Measurements from ENCODE around the gene FPR3.

DNA sequence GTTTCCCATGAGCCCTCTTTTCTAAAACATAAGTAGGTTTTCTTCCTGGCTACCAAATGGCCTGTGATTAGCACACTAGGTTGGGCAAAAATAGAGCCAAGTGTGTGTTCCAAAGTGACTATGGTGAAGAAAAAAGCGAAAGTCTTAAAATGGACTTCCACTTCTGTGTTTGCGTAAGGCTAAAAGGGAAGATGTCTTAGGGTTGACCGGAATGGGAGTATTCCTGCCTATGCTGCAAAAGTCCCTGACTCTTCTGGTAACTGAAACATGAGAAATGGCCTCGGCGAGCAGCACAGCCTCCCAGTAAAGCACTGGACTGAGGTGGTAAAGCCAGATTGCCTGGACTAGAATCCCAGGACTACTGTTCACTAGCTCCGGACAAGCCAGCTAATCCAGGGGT lies 40.8 kb upstream of the FPR3 start:
- TF ChIP-seq, protein P1, sequence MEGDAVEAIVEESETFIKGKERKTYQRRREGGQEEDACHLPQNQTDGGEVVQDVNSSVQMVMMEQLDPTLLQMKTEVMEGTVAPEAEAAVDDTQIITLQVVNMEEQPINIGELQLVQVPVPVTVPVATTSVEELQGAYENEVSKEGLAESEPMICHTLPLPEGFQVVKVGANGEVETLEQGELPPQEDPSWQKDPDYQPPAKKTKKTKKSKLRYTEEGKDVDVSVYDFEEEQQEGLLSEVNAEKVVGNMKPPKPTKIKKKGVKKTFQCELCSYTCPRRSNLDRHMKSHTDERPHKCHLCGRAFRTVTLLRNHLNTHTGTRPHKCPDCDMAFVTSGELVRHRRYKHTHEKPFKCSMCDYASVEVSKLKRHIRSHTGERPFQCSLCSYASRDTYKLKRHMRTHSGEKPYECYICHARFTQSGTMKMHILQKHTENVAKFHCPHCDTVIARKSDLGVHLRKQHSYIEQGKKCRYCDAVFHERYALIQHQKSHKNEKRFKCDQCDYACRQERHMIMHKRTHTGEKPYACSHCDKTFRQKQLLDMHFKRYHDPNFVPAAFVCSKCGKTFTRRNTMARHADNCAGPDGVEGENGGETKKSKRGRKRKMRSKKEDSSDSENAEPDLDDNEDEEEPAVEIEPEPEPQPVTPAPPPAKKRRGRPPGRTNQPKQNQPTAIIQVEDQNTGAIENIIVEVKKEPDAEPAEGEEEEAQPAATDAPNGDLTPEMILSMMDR (IDR thresholded peaks at IDR 0.05), result no peak
- TF ChIP-seq POLR2A (IDR thresholded peaks at IDR 0.05) (no peak), POLR2AphosphoS5 (IDR thresholded peaks at IDR 0.05) (no peak), EP300 (IDR thresholded peaks at IDR 0.05; ENCODE audit: low read depth) (no peak)

Measured in transverse colon (tissue), 4 donors.